B cell (primary cell): Measurements from ENCODE around the gene NBL1. TPM values are rescaled to one million over a fixed set of nuclear protein-coding genes. Genes with fewer than 3 reads are reported as not detected.

ENCODE experiments used
- ATAC-seq: fragments of 200-7000 bp; cut with Tn5 transposase; one replicate; pipeline ENCODE4 v1.10.0; 2021; ENCODE audit warnings: low read depth, mild to moderate bottlenecking, moderate number of reproducible peaks, moderate library complexity
- CTCF ChIA-PET: fragments of 350-600 bp; sonication (Branson Sonifier 250); formaldehyde crosslinking; loops from one replicate; lab custom pipeline; 2021; ENCODE audit warnings: antibody characterized with exemption, inconsistent platforms; lab: Charles Lee
- POLR2A ChIA-PET: fragments of 350-600 bp; sonication (Branson Sonifier 250); formaldehyde crosslinking; loops from one replicate; lab custom pipeline; 2021; ENCODE audit warnings: antibody characterized with exemption; lab: Charles Lee
- DNase-seq: peaks from one replicate; pipeline ENCODE4 v3.0.0; 2013
- H2AFZ ChIP-seq: 2 replicates; pipeline ENCODE4 v1.6.1; 2012; ENCODE audit warnings: mild to moderate bottlenecking, low read depth, low read length; ENCODE audit not compliant: insufficient read depth, poor library complexity, severe bottlenecking
- H3K27ac ChIP-seq, 2 donors: 1 replicate in 1 of 2; 2 replicates in 1 of 2; pipeline ENCODE4 v1.5.1; 2012 to 2013; ENCODE audit warnings: low read length in 2 of 2, mild to moderate bottlenecking in 2 of 2, moderate library complexity in 1 of 2
- H3K27me3 ChIP-seq, 4 experiments: fragments of 200-600 bp in 1 of 4; sonication (generic) in 1 of 4; replicated peaks in 1 of 4; 1 replicate in 2 of 4; 2 replicates in 2 of 4; pipeline versions ENCODE4 v1.6.1 to v1.7.0; 2013 to 2016; ENCODE audit warnings: low read length in 3 of 4, mild to moderate bottlenecking in 2 of 4, mixed read lengths in 1 of 4, moderate library complexity in 1 of 4; ENCODE audit not compliant: insufficient read depth in 4 of 4, control insufficient read depth in 3 of 4; ENCODE audit errors: control extremely low read depth in 1 of 4
- H3K36me3 ChIP-seq, 2 experiments: replicated peaks in 1 of 2; 1 replicate in 1 of 2; 2 replicates in 1 of 2; pipeline versions ENCODE4 v1.6.1 to v1.7.1; 2013; ENCODE audit warnings: low read length in 1 of 2; ENCODE audit not compliant: insufficient read depth in 2 of 2, control insufficient read depth in 1 of 2; ENCODE audit errors: control extremely low read depth in 1 of 2, extremely low read depth in 1 of 2
- H3K4me1 ChIP-seq, 2 donors: fragments of 200-600 bp in 1 of 2; sonication (generic) in 1 of 2; 1 replicate in 1 of 2; 2 replicates in 1 of 2; pipeline versions ENCODE4 v1.5.1 to v1.6.1; 2013 to 2017; ENCODE audit warnings: low read length in 2 of 2; ENCODE audit not compliant: control insufficient read depth in 2 of 2, insufficient read depth in 2 of 2
- H3K4me2 ChIP-seq: replicated peaks from 2 replicates; pipeline ENCODE3; 2012; ENCODE audit warnings: mild to moderate bottlenecking, low read depth, low read length; ENCODE audit not compliant: poor library complexity, severe bottlenecking
- H3K4me3 ChIP-seq, 5 experiments: fragments of 200-600 bp in 1 of 5; sonication (generic) in 1 of 5; 1 replicate in 3 of 5; 2 replicates in 2 of 5; pipeline versions ENCODE4 v1.5.1 to v1.7.0; 2011 to 2016; ENCODE audit warnings: low read length in 4 of 5, mild to moderate bottlenecking in 4 of 5, low read depth in 2 of 5, control low read depth in 1 of 5, moderate library complexity in 1 of 5; ENCODE audit not compliant: insufficient read depth in 1 of 5; ENCODE audit errors: control extremely low read depth in 1 of 5, extremely low read depth in 1 of 5
- H3K79me2 ChIP-seq: fragments of 200-600 bp; sonication (generic); one replicate; pipeline ENCODE4 v1.6.0; 2016; ENCODE audit warnings: low read length; ENCODE audit not compliant: control insufficient read depth, insufficient read depth
- H3K9ac ChIP-seq: fragments of 200-600 bp; sonication (generic); 2 replicates; pipeline ENCODE4 v1.6.1; 2017; ENCODE audit warnings: mild to moderate bottlenecking, low read length, moderate library complexity
- H3K9me3 ChIP-seq, 3 donors: one replicate each; pipeline versions ENCODE4 v1.6.1 to v1.7.1; 2013; ENCODE audit warnings: low read length in 2 of 3; ENCODE audit not compliant: control insufficient read depth in 2 of 3, insufficient read depth in 1 of 3; ENCODE audit errors: control extremely low read depth in 1 of 3
- H4K20me1 ChIP-seq: 2 replicates; pipeline ENCODE4 v1.6.0; 2012; ENCODE audit warnings: mild to moderate bottlenecking, low read length; ENCODE audit not compliant: insufficient read depth, control insufficient read depth, poor library complexity, severe bottlenecking
- H3K27ac Mint-ChIP-seq: one replicate; pipeline ENCODE4 v1.8.0; 2021; ENCODE audit warnings: mixed read lengths
- H3K27me3 Mint-ChIP-seq: one replicate; pipeline ENCODE4 v1.8.0; 2021; ENCODE audit warnings: mixed read lengths
- H3K4me1 Mint-ChIP-seq: one replicate; pipeline ENCODE4 v1.8.0; 2021; ENCODE audit warnings: mixed read lengths
- H3K4me3 Mint-ChIP-seq: one replicate; pipeline ENCODE4 v1.8.0; 2021; ENCODE audit warnings: mixed read lengths
- H3K9me3 Mint-ChIP-seq: one replicate; pipeline ENCODE4 v1.8.0; 2022; ENCODE audit warnings: mixed read lengths; ENCODE audit not compliant: insufficient read depth
- CTCF ChIP-seq: fragments of 200-600 bp; IDR thresholded peaks from one replicate; pipeline ENCODE4 v1.8.0; 2022; ENCODE audit warnings: antibody characterized with exemption, mild to moderate bottlenecking
- EZH2 ChIP-seq: IDR thresholded peaks from 2 replicates; pipeline ENCODE4 v1.6.1; 2012; ENCODE audit warnings: borderline replicate concordance, low read depth, mild to moderate bottlenecking, moderate library complexity, low read length; ENCODE audit not compliant: insufficient read depth, poor library complexity, severe bottlenecking
- WGBS: methylation state at CpG from one replicate; pipeline ENCODE4 v1.1.5; 2013; ENCODE audit warnings: missing lambda C conversion rate; ENCODE audit not compliant: insufficient coverage; 5-methylcytosine and 5-hydroxymethylcytosine counted together
- intact Hi-C: fragments of 100-400 bp; cut with micrococcal nuclease; formaldehyde crosslinking; loops from one replicate; pipeline ENCODE4 v1.10.0; 2022
- polyA plus RNA-seq: library from polyadenylated mRNA; depleted of rRNA; stranded (reverse); fragments of >200 nt; gene quantifications from 2 replicates; pipeline ENCODE4 v1.2.3, GENCODE V29; 2012
- total RNA-seq, 2 donors: library from RNA; stranded (reverse); fragments of 120-200 nt in 1 of 2; gene quantifications; 1 replicate in 1 of 2; 2 replicates in 1 of 2; pipeline versions ENCODE4 v1.2.3 to v1.2.4, GENCODE V29; 2013 to 2022

The NBL1 gene
- total and polyA plus RNA-seq, 2 donors (not counting 1 experiment from before 2014, with no cell fraction given), result 0.74 to 0.97 TPM

GRCh38 chr1:19644681-19645410, 735 bp downstream of the NBL1 start:
- Histone ChIP-seq H3K27ac (no peak overlapping the region), H2AFZ (peak overlapping the region; percentile 89), H3K4me1 (peaks cover 12 to 13% of the 10 kb centered on the region in 2 donors), H3K27me3 (peaks cover 0 to 49% (median 26%) of the 10 kb centered on the region in 4 experiments), H3K4me3 (peak overlapping the region in 4 of 5 experiments; percentile 19 to 67 (median 51)), H3K36me3 (no peaks in the 10 kb centered on the region), H3K9ac (peak overlapping the region; percentile 68), H3K9me3 (peaks cover 0 to 6% (median 0%) of the 10 kb centered on the region in 3 donors), H3K4me2 (peak overlapping the region; percentile 98), H4K20me1 (no peaks in the 10 kb centered on the region), H3K79me2 (no peaks in the 10 kb centered on the region)
- peak; percentile 23 for ATAC-seq
- WGBS, result 6% methylated on average over 71 of the region's 71 CpGs
- peaks cover 53% of the 10 kb centered on the region for H3K27me3 Mint-ChIP-seq
- ChIA-PET CTCF (no interaction called here), POLR2A (no interaction called here)
- peak overlapping the region; percentile 27 for H3K27ac Mint-ChIP-seq
- intact Hi-C loops, result no loop called here
- TF ChIP-seq EZH2, result peak; percentile 89
- TF ChIP-seq CTCF, result no peak
- DNase-seq, result peak; percentile 61
- H3K9me3 Mint-ChIP-seq, result no peaks in the 10 kb centered on the region
- H3K4me1 Mint-ChIP-seq, result peaks cover 12% of the 10 kb centered on the region
- H3K4me3 Mint-ChIP-seq, result peak overlapping the region; percentile 85
